GM12874 (cell line): ENCODE results near the gene PNPLA2.

Experiments
- CTCF ChIP-seq: IDR thresholded peaks from 2 replicates; pipeline ENCODE4 v1.5.1; 2011; ENCODE audit warnings: low read depth, mild to moderate bottlenecking, control low read depth, low read length, moderate library complexity; ENCODE audit not compliant: insufficient read depth

PNPLA2 gene

GRCh38 chr11:779955-780532, 38.7 kb upstream of the PNPLA2 start:
- TF ChIP-seq CTCF, result no peak

- no peak for TF ChIP-seq CTCF
These were observed 36.2 kb upstream of the PNPLA2 start for GRCh38 chr11:782264-783174.

- peak; percentile 66 for TF ChIP-seq CTCF
These were observed 35.1 kb upstream of the PNPLA2 start for GRCh38 chr11:783581-784015.

GRCh38 chr11:786235-787083, 32.3 kb upstream of the PNPLA2 start:
- TF ChIP-seq CTCF, result no peak

DNA sequence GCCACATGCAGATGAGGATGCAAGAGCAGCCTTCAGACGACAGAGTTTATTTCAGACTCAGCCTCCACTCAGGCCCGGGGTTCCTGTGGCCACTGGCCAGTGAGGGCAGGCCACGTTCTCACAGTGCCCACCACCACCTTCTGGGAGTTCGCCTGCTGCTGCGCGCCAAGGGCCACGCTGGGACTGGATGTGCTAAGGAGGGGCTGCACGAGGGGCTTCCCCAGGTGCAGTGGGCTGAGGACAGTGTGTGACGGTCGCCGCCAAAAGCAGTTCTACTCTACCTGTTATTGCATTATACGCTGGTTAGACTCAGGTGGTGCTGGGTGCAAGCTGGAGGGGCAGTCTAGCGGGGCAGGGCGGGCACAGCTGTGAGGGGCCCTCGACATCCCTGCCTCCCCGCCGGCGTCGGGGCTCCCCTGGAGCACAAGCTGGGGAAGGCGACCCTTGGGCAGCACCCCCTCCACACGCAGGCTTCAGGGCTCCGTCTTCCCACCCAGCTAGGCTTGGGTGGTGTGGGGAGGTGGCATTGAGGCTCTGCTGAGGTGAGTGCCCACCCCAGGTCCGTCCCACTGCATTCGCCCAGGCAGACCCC, 31.5 kb upstream of the PNPLA2 start:
- no peak for TF ChIP-seq CTCF

GRCh38 chr11:788009-788640, 30.6 kb upstream of the PNPLA2 start:
- TF ChIP-seq CTCF, result 0 out of 2 replicates have a peak, but pooled peaks have one; percentile 12
